Measurements from ENCODE around the gene ASTN2.

GRCh38 chr9:117211280-117211679 lies 203.6 kb downstream of the ASTN2 start:
- TF ChIP-seq, protein P1, sequence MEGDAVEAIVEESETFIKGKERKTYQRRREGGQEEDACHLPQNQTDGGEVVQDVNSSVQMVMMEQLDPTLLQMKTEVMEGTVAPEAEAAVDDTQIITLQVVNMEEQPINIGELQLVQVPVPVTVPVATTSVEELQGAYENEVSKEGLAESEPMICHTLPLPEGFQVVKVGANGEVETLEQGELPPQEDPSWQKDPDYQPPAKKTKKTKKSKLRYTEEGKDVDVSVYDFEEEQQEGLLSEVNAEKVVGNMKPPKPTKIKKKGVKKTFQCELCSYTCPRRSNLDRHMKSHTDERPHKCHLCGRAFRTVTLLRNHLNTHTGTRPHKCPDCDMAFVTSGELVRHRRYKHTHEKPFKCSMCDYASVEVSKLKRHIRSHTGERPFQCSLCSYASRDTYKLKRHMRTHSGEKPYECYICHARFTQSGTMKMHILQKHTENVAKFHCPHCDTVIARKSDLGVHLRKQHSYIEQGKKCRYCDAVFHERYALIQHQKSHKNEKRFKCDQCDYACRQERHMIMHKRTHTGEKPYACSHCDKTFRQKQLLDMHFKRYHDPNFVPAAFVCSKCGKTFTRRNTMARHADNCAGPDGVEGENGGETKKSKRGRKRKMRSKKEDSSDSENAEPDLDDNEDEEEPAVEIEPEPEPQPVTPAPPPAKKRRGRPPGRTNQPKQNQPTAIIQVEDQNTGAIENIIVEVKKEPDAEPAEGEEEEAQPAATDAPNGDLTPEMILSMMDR (IDR thresholded peaks at IDR 0.05): no peak
- TF ChIP-seq POLR2A (IDR thresholded peaks at IDR 0.05): no peak

All from right lobe of liver (tissue), 4 donors.